Activated naive CD8-positive, alpha-beta T cell (primary cell): ENCODE measurements around the gene GNAL.
A peak's percentile ranks its signal among the peaks of the same experiment; 100 is the strongest.

Experiments used
- H3K27ac Mint-ChIP-seq: one replicate; pipeline ENCODE4 v1.8.0; 2021; ENCODE audit warnings: mixed read lengths
- H3K27me3 Mint-ChIP-seq: one replicate; pipeline ENCODE4 v1.8.0; 2021; ENCODE audit warnings: mixed read lengths
- H3K36me3 Mint-ChIP-seq: one replicate; pipeline ENCODE4 v1.8.0; 2021; ENCODE audit warnings: mixed read lengths
- H3K4me1 Mint-ChIP-seq: one replicate; pipeline ENCODE4 v1.8.0; 2021; ENCODE audit warnings: low read depth, mixed read lengths
- H3K4me3 Mint-ChIP-seq: one replicate; pipeline ENCODE4 v1.8.0; 2021; ENCODE audit warnings: mild to moderate bottlenecking, mixed read lengths
- H3K9me3 Mint-ChIP-seq: one replicate; pipeline ENCODE4 v1.8.0; 2021; ENCODE audit warnings: low read depth, mixed read lengths

Gene GNAL

GRCh38 chr18:11752116-11752911 lies 63.2 kb downstream of the GNAL start:
- peaks cover 31% of the 10 kb centered on the region for H3K27me3 Mint-ChIP-seq
- H3K36me3 Mint-ChIP-seq: no peaks in the 10 kb centered on the region
- H3K9me3 Mint-ChIP-seq: no peaks in the 10 kb centered on the region
- H3K4me1 Mint-ChIP-seq: peaks cover 8% of the 10 kb centered on the region
- no peak overlapping the region for H3K27ac Mint-ChIP-seq
- peak overlapping the region; percentile 60 for H3K4me3 Mint-ChIP-seq

DNA sequence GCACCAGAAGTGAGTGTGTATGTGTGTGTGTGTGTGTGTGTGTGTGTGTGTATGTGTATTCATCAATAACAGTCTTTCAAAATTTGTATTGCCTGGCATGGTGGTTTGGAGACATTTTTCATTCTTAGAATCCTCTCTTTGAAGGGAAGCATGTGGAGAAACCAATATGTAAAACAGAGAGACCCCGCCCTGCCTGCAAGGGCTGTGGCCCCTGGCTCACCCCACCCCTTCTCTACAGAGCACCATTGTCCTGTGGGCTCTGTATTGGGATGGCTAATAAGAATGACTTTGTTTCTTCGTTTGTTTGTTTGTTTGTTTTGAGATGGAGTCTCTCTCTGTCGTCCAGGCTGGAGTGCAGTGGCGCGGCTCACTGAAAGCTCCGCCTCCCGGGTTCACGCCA lies 65.9 kb downstream of the GNAL start:
- Mint-ChIP-seq H3K9me3 (no peaks in the 10 kb centered on the region), H3K4me1 (peaks cover 8% of the 10 kb centered on the region), H3K27ac (no peak overlapping the region), H3K36me3 (no peaks in the 10 kb centered on the region), H3K27me3 (peaks cover 23% of the 10 kb centered on the region), H3K4me3 (no peak overlapping the region)

DNA sequence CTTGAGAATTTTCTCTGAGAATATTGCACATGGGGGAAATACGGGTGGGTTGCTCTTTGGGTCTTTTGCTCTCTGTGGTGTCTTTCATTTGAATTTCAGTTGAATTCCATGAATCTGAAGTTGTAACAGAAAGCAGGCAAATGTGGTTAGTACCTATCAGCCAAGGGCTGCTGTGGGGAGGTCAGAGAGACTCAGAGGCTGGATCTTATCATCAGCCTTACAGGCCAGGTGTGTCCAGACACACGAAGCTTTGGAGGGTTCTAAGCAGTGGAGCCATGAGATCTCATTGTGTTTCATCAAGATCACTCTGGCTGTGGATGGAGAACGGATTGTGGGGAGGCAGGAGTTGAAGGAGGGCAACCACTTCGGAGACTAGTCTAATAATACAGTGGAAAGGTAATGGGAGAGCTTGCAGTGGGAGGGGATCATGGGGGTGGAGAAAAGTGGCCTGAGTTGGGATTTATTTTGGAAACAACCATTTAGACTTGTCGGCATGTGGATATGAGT lies 68.1 kb downstream of the GNAL start:
- H3K27me3 Mint-ChIP-seq: peaks cover 12% of the 10 kb centered on the region
- H3K4me3 Mint-ChIP-seq: no peak overlapping the region
- H3K36me3 Mint-ChIP-seq: no peaks in the 10 kb centered on the region
- H3K4me1 Mint-ChIP-seq: peaks cover 4% of the 10 kb centered on the region
- H3K9me3 Mint-ChIP-seq: no peaks in the 10 kb centered on the region
- no peak overlapping the region for H3K27ac Mint-ChIP-seq

- Mint-ChIP-seq H3K27ac (no peak overlapping the region), H3K27me3 (peaks cover 1% of the 10 kb centered on the region), H3K36me3 (no peaks in the 10 kb centered on the region)
These were observed 70.4 kb downstream of the GNAL start for GRCh38 chr18:11759456-11759855.

GRCh38 chr18:11760498-11761167 lies 71.6 kb downstream of the GNAL start:
- H3K36me3 Mint-ChIP-seq: no peaks in the 10 kb centered on the region
- no peaks in the 10 kb centered on the region for H3K4me1 Mint-ChIP-seq
- no peaks in the 10 kb centered on the region for H3K9me3 Mint-ChIP-seq
- H3K4me3 Mint-ChIP-seq: no peak overlapping the region
- no peak overlapping the region for H3K27ac Mint-ChIP-seq
- peaks cover 1% of the 10 kb centered on the region for H3K27me3 Mint-ChIP-seq

More at GRCh38 chr18:11759456-11759855, 70.4 kb downstream of the GNAL start:
- no peaks in the 10 kb centered on the region for H3K9me3 Mint-ChIP-seq
- no peak overlapping the region for H3K4me3 Mint-ChIP-seq
- H3K4me1 Mint-ChIP-seq: no peaks in the 10 kb centered on the region

DNA sequence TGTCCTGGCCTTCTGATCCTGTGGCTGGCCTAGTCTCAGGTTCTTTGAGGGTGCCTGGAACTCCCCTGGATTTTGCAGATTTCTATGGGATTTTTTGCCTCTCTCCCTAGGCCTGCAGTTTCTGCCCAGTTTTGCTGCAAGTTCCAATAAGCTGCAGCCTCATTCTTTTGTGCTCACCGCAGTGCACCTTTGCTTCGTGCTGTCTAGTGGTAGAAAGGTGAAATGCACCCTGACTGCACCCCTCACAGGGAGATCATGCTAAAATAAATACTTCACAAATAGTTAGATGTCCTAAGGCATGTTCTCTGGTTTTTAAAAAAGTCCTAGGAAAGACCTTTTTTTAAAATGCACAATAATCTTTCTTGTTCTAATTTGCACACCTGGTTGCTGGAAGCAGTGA lies 72.5 kb downstream of the GNAL start:
- H3K36me3 Mint-ChIP-seq: no peaks in the 10 kb centered on the region
- no peaks in the 10 kb centered on the region for H3K27me3 Mint-ChIP-seq
- no peak overlapping the region for H3K4me3 Mint-ChIP-seq
- H3K9me3 Mint-ChIP-seq: no peaks in the 10 kb centered on the region
- no peak overlapping the region for H3K27ac Mint-ChIP-seq
- no peaks in the 10 kb centered on the region for H3K4me1 Mint-ChIP-seq

GRCh38 chr18:11762429-11762828 lies 73.4 kb downstream of the GNAL start:
- Mint-ChIP-seq H3K27me3 (peaks cover 1% of the 10 kb centered on the region), H3K4me3 (no peak overlapping the region), H3K4me1 (no peaks in the 10 kb centered on the region), H3K36me3 (no peaks in the 10 kb centered on the region), H3K9me3 (no peaks in the 10 kb centered on the region), H3K27ac (no peak overlapping the region)

DNA sequence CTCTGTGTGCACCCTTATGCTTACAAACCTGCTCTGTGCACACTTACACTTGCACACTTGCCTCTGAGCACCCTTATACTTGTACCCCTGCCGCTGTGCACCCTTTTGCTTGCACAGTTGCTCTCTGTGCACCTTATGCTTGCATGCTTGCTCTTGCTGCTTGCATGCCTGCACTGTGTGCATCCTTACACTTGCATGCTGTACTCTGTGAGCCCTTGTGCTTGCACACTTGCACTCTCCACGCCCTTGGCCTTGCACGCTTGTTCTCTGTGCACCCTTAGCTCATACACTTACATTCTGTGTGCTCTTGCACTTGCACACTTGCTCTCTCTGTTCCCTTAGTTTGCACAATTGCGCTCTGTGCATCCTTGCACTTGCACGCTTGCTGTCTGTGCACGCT lies 78.3 kb downstream of the GNAL start:
- H3K4me3 Mint-ChIP-seq: no peak overlapping the region
- no peaks in the 10 kb centered on the region for H3K36me3 Mint-ChIP-seq
- H3K27ac Mint-ChIP-seq: no peak overlapping the region
- H3K4me1 Mint-ChIP-seq: no peaks in the 10 kb centered on the region
- peaks cover 4% of the 10 kb centered on the region for H3K27me3 Mint-ChIP-seq
- H3K9me3 Mint-ChIP-seq: no peaks in the 10 kb centered on the region

DNA sequence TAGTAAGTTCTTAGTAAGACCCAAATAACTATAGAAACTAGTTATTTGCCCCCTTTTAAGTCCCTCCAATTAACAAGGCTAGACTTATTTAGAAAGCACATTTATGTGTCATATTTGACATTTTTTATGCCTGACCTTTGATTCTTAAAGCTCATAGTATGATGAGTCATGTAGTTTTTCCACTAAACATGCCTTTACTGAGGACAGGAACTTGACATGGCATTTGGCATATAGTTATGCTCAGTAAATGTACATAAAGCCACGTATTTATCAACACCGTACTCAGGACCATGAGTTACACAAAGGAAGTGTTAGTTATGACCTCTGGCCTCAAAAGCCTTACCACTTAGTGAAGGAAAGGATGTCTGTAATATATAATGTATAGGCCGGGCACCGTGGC lies 78.9 kb downstream of the GNAL start:
- Mint-ChIP-seq H3K9me3 (no peaks in the 10 kb centered on the region), H3K4me1 (no peaks in the 10 kb centered on the region), H3K36me3 (no peaks in the 10 kb centered on the region), H3K27me3 (peaks cover 4% of the 10 kb centered on the region), H3K4me3 (no peak overlapping the region), H3K27ac (no peak overlapping the region)

DNA sequence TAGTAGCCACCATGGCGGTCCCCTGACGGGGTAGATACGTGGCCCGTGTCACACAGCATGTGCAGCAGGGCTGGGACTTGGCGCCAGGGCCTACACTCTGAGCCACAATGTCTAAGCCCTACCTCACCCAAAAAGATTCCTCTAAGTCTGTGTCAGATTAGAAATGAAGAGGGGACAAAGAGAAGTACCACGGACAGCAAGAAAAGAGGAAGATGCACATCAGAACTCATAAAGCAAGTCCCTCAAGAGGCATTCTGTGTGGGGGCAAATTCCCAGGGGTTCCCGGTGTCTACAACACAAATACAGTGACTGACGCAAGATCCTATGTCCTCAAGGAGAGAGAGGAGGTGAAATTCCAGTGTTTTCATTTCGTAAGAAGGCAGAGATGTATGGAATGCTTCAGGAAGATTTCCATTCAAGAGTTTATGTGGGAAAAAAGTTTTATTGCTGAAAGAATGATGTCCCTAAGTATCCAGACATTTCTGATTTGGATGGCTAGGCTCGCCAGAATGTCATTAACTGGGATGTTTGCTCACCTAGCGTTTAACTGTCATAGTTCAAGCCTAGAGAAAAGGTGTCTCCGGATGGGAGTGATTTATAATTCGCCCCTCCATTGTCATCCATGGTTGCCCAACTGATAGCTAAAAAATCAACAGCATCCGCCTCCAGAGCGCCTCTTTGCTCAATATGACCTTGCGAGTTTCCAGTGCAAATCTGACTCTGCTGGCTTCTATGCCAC lies 86.5 kb downstream of the GNAL start:
- Mint-ChIP-seq H3K27me3 (peaks cover 5% of the 10 kb centered on the region), H3K4me3 (no peak overlapping the region), H3K9me3 (no peaks in the 10 kb centered on the region), H3K4me1 (no peaks in the 10 kb centered on the region), H3K27ac (no peak overlapping the region), H3K36me3 (no peaks in the 10 kb centered on the region)

DNA sequence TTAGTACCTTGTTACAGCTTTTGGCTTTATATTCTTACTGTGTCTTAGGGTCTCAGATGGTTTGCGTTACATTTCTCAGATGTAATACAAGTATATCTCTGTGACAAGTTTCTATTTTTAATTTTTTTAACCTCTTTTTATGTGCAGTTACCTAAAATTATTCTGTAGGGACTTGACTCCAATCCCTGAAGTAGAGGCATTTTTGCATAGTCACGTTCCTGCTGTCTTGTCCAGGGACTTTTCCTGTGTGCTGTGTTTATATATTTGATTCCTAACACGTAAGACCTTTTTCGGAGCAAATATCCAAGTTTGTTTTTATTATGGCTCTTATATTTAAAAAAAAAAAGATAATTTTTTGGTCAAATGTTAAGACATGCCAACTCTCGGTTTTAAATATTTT lies 91.0 kb downstream of the GNAL start:
- no peak overlapping the region for H3K4me3 Mint-ChIP-seq
- no peaks in the 10 kb centered on the region for H3K4me1 Mint-ChIP-seq
- no peak overlapping the region for H3K27ac Mint-ChIP-seq
- H3K36me3 Mint-ChIP-seq: no peaks in the 10 kb centered on the region
- peaks cover 7% of the 10 kb centered on the region for H3K27me3 Mint-ChIP-seq
- H3K9me3 Mint-ChIP-seq: no peaks in the 10 kb centered on the region

DNA sequence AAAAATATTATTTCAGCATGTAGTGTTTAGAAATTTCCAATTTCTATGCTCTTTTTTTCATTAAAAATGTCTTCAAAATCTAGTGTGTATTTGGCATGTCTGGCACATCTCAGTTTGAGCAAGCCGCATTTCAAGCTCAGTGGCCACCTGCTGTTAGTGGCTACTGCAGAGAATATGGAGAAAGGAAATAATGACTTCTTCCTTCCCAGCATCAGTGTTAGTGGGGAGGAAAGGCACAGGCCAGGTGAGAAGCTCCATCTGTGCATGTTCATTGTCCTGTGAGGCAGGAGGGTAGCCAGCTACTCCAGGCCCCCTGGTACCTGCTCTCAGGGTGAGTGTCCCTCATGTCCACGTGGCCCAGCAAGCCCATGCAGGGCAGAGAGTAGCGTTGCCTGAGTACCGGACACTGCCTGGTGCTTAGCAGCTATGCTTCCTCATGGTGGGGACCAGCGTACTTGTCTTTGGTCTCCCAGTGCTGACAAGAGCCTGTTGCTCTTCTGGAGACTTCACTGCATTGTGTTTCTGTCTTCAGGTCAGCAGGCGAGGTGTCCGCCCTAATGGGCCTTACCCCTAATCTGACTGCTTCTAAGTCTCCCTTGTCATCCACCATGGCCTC lies 94.8 kb downstream of the GNAL start:
- Mint-ChIP-seq H3K4me1 (peaks cover 3% of the 10 kb centered on the region), H3K36me3 (peaks cover 2% of the 10 kb centered on the region), H3K9me3 (no peaks in the 10 kb centered on the region), H3K27me3 (peaks cover 9% of the 10 kb centered on the region), H3K4me3 (no peak overlapping the region), H3K27ac (no peak overlapping the region)

- no peak overlapping the region for H3K27ac Mint-ChIP-seq
- H3K36me3 Mint-ChIP-seq: peaks cover 2% of the 10 kb centered on the region
- H3K4me3 Mint-ChIP-seq: no peak overlapping the region
- H3K27me3 Mint-ChIP-seq: peaks cover 8% of the 10 kb centered on the region
- peaks cover 3% of the 10 kb centered on the region for H3K4me1 Mint-ChIP-seq
- H3K9me3 Mint-ChIP-seq: no peaks in the 10 kb centered on the region
These were observed 95.7 kb downstream of the GNAL start for GRCh38 chr18:11784674-11785304.

DNA sequence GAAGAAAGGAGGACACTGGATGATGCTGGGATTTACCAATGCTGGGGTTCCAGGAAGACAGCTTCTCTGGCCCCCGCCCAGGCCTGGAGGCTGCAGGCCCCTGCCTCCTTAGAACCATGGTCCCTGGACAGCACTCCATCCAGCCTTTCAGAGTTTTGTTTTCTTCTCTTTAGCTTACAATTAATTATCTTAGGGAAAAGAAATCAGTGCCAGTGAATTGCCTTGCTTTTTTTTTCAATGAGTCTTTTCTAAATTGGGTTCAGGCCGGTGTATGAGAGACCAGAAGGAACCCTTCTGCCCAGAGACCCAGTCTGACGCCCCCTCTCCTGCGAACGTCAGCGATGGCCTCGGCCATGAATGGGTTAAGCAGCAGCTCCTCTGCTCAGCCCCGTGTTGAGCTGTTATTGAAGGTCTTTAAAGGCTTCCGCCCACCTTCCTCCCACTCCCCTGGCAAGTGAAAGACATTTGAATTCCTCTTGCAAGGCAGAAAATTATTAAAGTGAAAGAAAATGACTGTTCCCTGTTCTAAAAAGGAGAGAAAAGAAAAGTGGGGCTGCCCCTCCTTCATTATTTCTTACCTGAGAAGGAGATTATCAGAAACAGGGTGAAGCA lies 96.5 kb downstream of the GNAL start:
- no peaks in the 10 kb centered on the region for H3K9me3 Mint-ChIP-seq
- H3K36me3 Mint-ChIP-seq: peaks cover 2% of the 10 kb centered on the region
- H3K4me1 Mint-ChIP-seq: peaks cover 3% of the 10 kb centered on the region
- peaks cover 8% of the 10 kb centered on the region for H3K27me3 Mint-ChIP-seq
- H3K4me3 Mint-ChIP-seq: no peak overlapping the region
- no peak overlapping the region for H3K27ac Mint-ChIP-seq
